ENCODE data around the gene SORCS3.
A peak's percentile ranks its signal among the peaks of the same experiment; 100 is the strongest.

The SORCS3 gene

DNA sequence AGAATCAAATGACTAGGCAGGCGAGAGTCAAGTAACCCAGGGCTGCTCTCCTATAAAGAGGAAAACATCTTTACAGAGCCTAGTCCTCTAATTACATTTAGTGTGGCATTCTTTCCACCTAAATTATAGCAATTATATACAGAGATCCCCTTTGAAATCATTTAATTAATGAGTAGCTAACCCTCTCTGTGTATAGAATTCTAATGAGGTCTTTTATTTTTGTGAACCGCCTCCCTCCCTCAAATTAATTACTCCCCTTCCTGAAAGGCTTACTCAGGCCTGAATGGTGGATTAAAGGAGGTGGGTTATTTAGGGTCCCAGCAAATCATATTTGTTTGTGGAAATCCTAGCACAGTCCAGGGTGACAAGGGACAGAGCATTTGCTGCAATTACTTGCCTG is 551.8 kb downstream of the SORCS3 start:
- DNase-seq, result no peak

DNA sequence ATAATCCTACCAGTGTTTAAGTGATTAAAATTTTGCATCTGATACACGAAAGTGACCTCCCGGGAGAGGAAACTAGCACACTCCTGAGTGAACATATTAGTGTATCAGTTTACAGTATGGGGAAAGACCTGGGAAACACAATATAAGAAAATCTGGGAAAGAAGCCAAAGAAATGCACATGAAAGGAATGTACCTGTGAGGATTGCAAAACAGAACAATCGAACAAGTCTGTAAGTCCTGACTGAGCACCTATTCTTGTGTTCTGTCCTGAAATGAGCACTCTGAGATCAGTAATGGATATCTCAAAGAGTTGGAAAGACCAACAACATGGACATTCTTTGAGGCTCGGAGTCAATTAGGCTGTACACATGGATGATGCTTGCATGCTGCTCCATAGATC is 554.7 kb downstream of the SORCS3 start:
- no peak for DNase-seq

DNA sequence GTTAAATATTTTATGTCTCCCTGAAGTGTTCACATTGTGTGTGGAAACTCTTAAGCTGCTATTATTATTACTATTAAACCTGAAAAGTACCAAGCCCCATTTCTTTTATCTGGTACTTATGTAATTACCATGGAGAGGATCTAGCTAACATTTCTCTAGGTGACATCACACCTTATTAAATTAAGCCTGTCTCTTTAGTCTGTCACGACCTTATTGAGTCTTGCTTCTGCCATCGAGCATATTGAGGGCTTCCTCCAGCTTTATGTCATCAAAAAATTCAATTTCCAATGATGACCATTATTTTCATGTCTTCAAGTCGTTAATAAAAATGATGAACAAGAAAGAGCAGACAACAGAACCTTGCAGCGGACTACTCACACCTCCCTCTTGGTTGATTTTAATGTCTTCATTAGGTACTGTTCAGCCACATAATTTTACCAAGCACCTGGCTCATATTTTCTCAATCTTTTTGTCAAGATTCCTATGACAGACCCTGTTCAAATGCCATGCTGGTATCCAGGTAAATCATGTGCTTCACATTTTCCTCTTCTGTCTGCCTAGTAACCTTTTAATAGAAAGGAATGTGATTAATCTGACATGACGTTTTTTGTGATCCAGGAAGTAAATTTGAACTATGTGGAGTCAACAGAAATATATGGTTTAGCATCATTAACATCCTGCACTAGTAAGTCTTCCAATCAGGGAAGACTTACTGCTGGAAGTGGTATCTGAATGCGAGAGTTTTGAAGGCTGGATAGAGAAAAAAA is 556.7 kb downstream of the SORCS3 start:
- DNase-seq, result no peak

DNA sequence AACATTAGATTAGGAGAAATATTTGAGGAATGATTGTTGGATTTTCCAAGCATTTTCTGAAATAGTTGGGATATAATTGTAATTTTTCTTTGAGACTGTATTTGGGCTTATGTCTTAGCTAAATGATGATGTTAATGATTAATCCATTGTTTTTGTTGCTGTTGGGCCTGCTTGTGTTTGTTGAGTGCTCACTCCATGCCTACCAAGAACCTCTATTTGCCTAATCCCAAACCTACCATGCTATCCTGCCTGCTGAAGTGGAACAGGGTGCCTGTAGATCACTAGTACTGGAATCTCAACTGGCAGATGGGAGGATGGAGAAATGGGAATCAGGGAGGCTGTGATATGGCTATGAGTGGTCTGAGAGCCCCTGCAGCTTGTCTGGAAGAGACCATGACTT is 565.5 kb downstream of the SORCS3 start:
- no peak for DNase-seq

DNA sequence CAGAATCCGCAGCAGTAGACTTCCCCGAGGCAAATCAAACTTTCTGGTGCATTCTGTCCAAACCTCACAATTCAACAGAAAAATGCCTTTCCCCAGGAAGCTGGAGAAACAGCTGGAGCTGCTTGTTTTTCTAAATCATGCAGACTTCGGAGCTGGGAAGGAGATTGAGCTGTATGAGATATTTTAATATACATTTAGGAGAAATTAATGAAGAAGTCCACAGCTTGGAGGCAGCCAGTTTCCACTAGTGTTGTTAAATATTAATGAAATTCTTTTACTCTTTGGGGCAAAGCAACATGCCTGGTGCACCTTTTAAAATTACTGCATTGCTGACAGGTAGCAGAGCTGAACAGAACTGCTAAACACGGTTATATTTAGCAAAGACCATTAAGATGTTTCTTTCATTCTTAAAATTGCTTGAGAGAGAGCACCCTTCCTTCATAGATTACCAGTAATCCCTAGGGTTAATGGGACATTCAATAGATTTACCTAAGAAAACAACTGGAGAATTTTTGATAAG is 566.4 kb downstream of the SORCS3 start:
- no peak for DNase-seq

DNA sequence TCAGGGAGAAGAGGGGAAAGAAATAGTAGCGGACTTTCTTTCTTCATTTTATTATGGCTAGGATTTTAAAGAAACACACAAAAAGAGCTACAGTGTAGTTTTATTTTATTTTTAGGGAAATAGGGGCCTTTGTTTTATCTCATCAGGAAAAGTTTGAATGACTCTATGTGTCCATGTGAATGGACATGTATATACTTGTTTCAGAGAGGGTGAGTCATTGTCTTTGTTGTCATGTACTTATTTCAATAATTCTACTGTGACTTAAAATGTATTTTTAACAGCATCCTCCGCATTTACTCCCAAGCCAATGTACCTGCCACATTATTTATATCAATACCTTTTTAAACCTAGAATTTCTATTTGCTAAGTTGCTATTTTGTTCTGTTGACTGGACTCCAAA is 569.5 kb downstream of the SORCS3 start:
- no peak for DNase-seq

DNA sequence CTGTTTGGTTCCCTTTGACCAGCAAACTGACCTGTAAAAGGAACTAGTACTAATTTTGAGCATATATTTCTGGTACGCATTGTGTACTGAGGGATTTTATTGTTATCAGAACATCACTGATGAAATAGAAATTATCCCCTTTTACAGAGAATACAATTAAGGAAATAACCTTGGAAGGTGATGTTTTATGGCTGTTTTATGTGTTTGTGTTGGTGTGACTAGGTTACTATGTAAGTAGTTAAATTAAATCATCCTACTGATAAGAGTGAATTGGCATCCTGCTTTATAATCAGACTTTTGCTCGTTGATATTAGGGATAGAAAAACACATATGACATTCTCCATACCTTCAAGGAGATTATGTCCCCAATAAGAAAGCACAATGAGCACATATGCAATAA is 596.6 kb downstream of the SORCS3 start:
- no peak for DNase-seq

DNA sequence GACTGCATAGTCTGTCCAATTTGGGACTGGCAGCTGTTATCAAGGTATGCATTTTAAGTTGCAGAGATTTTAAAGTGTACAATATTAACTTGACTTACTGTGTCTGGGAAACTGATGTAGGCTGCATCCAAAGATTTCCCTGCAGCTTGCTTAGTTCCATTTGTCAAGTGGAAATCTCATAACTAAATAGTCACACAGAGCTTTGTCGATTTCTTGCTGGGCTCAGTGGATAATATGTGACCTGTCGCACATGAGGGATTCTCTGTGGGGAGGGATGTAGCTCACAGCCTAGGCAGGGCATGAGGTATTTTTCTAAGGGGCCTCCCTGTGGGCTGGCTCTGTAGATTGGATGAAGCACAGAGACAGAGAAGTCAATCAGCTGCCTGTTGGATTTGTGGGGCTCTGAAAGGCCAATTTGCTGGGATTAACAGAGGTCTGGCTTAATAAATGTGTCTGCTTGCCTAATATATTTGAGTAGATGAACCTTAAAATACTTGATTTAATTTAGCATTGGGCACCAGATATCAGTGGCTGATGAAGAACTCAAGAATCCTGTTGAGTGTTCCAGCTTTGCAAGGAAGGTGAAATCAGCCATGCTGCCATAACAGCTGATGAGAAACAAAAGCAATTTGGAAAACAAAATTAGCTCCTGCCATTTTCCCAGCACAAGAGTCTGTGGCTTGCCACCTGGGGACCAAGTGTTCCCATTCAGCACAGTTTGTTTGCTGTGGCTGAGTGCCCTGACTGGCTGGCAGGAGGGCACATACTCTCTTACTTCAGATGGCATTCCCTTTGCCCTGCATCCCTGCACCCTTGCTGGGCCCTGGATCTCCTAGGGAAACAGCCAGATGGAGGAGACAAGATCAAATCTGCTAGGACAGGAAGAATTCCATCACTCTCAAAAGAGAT is 598.5 kb downstream of the SORCS3 start:
- peak; percentile 3 to 46 for DNase-seq

DNA sequence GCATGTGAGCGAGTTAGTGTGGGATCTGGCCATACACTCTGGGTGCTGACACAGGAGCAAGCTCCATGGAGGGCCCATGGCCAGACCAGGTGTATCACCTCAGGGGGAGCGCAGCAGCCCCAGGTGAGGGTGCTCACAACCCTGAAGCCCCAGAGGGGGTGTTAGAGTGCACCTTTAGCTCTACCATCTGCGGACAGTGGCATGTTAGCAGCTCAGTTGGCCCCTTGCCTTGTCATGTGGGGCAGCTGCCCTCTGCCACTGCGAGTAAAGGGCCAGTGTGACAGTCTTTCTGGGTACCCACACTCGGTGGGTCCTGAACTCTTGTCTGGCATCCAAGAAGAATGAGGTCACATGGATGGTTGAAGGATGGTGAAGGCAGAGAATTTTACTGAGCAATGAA is 600.2 kb downstream of the SORCS3 start:
- DNase-seq, result no peak

DNA sequence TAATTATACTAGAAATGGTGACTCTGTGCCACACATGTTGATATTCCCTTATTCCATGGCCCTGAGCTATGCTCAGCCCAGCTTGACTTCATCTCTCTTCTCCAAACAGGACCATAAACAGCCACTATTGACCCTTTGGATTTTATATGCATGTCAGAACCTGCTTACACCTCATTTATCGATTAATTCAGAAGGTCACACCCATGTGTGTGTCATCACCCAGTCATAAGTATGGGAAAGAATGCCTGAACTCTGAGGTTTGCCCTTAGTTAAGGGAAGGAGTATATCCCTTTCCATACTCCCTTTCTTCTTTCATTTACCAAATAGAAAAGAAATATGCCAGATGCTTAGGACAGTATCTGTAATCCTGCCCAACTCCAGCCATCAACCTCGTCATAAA is 602.3 kb downstream of the SORCS3 start:
- no peak for DNase-seq

DNA sequence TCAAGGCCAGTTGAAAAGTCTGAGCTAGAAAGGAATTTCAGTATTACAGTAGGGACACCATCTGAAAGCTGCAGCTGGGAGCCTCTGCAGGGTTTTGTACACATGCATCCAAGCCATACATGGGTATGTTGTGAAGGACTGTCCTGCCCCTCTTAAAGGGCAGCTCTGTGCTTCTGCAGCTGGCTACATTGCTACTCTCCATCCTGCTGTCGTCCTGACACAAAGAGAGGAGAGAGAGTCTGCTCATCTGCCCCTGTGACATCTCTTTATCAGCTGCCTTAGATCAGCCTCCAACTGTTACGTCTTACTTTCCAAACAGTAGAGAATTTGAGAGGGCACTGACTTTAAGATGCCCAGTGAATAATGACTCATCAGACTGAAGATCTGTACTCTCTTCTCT is 602.7 kb downstream of the SORCS3 start:
- no peak for DNase-seq

DNA sequence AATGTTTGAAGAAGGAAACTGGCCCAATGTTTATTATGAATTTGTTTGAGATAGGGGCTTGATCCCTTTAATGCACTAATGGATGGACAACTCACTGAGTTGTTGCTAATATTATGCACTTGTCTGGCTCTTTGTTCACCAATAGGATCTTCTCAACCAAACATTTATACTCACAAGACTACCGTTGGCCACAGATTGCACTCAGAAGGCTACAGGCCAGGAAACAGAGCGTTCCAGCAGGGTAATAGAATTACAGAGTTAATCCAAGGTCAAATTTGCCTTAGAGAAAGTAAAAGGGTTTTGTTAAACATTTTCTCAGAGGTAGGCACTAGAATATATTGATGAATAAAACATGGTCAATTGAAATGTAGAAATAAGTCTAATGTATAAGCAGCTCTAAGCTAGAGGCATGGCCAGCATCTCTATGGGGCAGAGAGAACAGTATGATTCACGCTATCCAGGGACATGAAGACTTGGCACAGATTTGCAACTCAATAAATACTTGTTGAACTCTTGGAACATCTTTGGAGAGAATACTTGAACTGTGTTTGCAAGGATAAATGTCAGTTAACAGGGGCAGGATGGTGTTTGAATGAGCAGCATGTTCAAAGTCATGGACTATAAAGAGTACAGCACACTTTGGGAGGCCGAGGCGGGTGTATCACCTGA is 606.9 kb downstream of the SORCS3 start:
- DNase-seq, result peak in 1 of 2 experiments; percentile 3

DNA sequence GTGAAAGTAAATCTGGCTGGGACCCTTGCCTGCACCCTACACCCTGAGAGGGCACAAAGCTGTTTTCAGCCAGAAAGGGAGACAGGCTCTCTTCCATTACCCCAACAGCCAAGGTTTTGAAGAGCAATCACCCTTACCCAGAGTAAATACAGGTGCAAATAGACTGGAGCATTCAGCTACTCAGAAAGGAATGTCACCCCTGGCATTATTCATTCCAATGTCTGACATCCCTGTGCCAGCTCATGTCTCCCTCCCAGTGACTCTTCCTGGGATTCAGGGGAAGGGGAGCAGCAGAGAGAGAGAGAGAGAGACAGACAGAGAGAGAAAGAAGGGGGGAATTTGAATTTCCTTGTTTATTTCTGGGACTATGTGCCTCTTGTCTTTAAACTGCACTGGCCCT is 611.8 kb downstream of the SORCS3 start:
- no peak for DNase-seq

DNA sequence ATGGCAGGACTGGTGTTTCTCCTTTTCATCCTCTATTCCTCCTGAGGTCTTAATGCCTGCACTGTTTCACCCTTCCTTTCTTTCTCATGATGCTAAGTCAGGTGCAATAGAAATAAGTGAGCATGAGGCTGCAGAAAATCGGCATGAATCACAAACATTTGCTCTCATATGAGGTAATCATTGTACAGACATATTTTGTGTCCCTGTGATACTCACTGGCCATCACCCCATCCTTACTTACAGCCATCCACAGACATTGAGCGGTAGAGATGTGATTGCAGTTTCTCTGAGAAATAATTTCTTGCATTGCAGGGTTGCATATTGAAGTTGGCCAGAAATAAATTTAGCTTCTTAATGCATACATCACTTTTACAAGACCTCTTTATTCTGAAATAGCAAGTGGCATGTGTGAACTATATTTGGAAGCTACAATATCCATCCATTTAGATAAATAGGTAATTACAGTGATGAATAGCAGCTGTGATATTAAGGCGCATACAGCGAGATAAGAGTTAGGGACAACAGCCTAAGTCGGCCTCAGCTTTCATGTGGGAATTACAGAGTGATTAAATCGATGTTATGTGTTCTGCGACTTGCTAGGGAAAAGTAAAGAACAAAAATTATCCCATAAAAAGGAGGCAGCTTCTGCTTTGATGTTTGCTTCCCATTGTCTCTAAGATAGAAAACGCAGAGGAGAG is 612.6 kb downstream of the SORCS3 start:
- DNase-seq, result no peak

DNA sequence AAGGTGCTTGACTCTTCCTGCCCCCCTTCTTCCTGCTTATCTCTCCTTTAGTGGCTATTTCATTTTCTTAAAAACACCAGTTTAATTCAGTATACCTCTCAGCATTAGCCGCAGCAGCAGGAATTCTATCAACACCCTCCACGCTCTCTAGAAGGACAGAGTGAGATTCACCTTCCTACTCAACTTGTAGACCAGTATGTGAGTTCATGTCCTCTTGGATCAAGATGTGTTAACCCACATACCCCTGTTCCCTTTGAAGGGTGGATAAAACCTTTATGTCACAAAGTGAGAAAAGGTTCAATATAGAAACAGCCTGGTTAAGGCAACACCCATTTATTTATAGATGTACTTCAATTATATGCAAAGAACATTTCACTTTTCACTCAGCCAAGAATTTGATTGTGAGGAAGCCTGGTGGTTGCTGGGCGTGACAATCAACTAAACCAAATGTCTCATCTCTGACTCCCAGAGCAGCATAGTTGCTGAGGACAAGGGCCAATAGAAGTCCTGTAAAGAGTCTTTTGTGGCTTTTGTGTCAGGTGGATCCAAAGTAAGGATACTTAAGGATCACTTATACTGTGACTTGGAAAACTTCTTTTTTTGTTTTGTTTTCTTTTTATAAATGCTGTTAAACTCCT is 617.1 kb downstream of the SORCS3 start:
- DNase-seq, result no peak

DNA sequence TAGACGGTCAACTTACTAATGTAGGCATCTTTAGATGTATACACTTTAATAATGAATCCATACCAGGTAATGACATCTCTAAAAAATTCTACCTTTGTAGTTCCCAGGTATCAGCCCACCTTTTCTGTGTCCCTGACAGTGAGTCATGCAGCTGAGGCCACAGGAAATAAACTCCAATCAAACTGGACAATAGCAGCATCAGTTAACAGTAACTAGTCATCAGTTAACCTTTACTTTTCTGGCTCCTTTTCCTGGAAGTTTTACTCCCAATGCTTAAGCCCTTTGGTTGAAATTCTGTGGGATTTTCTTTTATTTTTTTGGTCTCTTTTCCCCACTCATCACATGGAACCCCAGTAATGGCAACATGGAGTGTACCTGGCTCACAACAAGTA is 617.6 kb downstream of the SORCS3 start:
- DNase-seq, result no peak

DNA sequence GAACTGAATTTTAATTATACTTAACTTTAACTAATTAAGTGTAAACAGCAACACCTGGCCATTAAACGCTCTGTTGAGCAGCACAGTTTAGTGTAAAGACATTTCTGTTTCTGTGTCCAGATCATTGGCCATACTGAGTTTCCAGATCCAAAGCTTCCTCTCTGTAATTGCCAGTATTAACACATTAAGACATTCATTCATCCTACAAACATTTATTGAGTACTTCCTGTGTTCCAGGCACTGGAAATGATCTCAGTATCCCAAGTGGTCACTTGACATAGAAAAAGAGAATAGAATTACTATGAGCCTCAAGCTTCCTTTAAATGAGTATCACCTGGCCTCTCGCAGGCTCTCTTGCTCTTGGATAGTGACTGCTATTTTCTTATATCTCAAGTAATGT is 618.1 kb downstream of the SORCS3 start:
- no peak for DNase-seq

DNA sequence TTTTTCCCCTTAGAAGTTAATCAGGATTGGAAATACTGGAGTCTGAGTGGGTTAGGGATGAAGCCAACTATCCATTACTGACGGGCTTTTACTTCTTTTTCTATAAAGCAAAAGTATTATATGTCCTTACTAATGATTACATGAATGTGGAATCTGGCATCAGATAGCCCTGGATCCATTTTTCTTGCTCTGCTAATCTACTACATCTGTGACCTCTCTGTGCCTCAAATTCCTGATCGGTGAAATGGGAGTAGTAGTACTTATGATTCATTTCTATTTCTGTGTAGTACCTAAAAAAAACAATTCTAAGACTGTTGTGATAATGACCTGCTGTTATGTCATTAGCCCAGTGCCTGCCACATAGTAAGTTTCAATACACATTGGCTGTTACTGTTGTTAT is 621.6 kb downstream of the SORCS3 start:
- no peak for DNase-seq

DNA sequence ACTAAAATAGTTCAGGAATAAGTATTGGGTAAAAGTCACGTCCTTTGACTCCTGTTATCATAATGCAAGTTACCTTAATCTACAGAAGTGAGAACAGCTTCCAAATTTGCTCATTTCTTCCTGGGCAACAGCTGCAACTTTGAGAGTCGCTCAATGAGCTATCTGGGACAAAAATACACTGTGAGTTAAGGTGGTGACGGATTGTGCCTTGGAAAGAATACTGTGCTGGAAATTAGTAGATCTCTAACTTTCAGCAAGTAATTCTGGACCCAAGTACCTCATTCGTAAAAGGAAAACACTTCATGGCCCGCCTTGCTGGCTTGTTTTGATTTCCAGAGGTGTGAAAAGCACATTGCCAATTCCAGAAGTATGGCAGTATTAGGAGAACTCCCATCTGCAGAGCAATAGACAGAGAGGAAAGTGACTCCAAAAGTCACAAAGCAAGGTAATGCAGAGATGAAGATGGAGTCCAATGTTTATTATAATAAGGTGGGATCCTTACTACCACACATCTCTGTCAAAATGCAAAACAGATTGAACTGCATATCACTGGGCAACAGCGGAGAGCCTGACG is 626.0 kb downstream of the SORCS3 start:
- no peak for DNase-seq

DNA sequence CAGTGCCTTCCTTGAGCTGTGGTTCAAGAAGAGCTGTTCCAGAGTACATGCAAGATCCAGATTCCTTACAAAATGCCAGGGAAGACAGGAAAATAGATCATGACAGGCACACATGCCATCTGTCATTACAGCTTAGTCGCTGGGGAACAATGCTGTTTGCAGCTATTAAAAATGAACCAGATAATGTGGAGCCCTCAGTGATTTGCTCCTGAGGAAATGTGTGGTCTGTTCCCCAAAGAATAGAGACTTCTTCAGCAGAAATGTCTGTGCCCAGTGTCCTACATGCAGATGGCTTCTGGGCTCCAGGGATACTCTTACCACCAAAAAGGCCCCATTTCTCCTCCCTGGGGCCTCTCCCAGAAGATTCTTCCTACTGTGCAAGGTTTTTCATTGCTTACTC is 627.9 kb downstream of the SORCS3 start:
- no peak for DNase-seq

DNA sequence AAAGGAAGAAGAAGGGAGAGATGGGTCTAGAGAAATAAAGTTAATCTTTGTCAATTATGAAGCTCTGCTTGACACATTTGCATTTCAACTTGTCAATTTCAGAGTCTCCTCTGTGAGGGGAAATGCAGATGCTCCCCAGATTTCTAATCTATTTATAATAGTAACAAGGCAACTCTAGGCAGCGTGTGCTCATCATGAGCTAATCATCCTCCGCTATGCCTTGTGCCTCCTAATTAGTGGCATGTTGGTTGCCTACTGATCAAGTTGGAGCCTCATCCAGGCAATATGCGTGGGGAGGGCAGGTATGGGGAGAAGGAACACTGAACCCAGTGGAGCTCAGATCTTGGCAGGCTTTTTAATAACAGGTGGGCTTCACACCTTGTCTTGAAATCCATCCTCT is 628.6 kb downstream of the SORCS3 start:
- no peak for DNase-seq

DNA sequence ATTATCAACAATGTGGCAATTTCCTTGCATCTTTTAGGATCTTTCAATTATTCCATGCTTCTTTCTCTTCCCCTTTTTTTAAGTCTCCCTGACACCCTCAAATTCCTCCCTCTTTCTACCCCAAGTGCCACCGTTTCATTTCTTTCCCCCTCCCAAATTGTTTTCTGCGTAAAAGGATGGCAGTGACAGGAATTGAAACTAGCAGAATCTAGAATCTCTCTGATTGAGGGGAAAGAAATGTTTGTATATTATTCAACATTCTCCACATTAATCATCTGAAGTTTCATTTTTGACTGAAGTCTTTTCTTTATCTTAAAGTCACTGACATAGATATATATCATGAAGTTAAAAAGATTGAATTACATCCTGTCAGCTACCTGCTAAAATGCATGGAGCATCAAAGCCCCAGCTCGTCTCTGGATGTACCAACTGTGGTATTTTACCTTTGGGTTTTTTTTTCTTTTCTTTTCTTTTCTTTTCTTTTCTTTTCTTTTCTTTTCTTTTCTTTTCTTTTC is 633.5 kb downstream of the SORCS3 start:
- no peak for DNase-seq

Data from NCI-H446 (cell line).